GM19099 (cell line): ENCODE measurements around the gene ACVR2B.

Experiments
- POLR2A ChIP-seq: IDR thresholded peaks from 3 replicates; pipeline ENCODE4 v1.6.1; 2011; ENCODE audit warnings: low read depth; ENCODE audit not compliant: insufficient read length; ENCODE audit errors: extremely low read depth

The ACVR2B gene

DNA sequence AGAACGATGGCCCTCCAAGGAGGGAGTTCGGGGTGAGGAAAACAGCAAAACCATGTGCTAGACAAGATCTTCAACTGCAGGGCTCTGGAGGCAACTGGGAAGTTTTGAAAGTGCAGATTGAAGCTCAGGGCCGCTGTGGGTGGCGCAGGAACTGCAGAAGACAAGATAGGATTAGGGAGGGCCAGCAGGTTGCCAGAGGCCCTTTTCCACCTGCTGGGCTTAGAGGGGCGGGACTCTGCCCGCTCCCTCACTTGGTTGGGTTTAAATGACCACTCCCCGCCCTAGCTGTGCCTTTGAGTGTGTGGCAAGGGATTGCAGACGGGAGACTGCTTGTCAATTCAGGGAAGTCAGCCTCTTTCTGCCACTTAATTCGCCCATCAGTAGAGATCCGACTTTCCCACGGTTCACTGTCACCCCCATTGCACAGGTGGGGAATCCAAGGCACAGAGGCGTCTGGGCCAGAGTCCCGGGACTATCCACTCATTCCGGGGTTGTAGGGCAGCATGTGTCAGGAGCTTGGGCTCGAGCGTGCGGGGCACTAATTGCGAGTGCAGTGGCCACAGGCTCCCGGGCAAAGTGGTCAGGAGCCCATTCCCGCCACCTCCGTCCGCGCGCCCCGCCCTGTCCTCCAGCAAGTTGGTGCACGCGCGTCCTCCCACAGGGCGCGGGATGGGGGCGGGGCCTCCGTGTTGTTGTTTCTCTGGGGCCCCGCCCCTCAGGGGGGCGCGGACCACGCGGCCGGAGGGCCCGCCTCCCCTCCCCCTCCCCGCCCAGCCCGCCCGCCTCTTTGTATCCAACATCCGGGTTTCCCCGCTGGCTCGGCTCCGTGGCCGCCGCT is at the start of gene ACVR2B:
Gene ACVR2B, plus strand, starts transcription at position 816 of the 838 bp plus-strand sequence. CDS start 433 bp downstream, outside the sequence.
- TF ChIP-seq POLR2A = no peak

DNA sequence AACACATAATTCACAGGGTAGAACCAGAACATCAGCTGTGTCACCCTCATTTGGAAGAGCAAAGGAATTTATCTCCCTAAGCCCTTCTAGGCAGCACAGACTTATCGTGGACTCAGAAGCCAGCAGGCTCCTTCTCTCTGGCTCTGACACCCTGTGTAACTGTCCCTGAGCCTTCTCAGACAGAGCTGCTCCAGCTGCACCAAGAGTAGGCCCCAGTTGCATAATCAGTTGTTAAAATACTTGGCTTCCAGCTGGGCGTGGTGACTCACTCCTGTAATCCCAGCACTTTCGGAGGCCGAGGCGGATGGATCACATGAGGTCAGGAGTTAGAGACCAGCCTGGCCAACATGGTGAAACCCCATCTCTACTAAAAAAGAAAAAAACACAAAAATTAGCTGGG is 49.4 kb upstream of the ACVR2B start:
- TF ChIP-seq POLR2A = no peak

DNA sequence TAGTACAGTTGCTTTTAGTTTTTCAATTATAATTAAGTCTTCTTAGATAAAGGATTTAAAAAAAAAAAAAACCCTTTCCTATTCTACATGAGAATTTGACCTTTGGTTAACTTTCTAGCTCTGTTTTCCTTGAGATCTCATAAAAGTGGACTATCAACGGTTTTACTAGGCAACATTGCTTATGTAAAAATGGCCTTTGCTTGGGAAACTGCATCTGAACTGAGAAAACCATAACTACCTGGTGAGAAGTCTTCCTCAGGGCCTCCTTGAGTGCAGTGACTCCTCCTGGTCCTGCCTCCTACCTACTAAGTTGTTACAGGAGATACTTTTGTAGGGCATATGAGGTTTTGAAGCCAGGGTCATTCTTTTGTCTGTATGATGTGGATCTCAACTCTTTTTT is 42.1 kb upstream of the ACVR2B start:
- TF ChIP-seq POLR2A = no peak

- no peak for TF ChIP-seq POLR2A
Observed at GRCh38 chr3:38421679-38422336, 31.9 kb upstream of the ACVR2B start.

DNA sequence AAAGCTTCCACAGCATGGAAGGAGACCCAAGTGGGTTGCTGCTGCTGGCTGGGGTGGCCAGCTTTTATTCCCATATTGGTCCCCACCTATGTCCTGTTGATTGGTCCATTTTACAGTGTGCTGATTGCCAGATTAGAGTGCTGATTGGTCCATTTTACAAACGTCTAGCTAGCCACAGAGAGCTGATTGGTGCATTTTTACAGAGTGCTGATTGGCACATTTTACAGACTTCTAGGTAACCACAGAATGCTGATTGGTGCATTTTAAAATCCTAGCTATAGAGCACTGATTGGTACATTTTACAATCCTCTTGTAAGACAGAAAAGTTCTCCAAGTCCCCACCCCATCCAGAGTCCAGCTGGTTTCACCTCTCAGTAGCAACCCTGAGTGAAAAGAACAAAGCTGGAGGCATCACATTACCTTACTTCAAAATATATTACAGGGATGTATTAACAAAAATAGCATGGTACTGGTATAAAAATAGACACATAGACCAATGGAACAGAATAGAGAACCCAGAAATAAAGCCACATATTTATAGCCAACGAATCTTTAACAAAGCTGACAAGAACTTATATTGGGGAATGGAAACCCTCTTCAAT is 7.5 kb upstream of the ACVR2B start:
- no peak for TF ChIP-seq POLR2A

DNA sequence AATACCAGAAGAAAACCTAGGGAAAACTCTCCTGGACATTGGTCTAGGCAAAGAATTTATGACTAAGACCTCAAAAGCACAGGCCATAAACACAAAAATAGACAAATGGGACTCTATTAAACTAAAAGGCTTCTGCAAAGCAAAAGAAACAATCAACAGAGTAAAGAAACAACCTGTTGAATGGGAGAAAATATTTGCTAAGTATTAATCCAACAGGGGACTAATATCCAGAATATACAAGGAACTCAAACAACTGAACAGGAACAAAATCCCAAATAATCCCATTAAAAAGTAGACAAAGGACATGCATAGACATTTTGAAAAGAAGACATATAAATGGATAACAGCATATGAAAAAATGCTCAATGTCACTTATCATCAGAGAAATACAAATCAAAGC is 6.9 kb upstream of the ACVR2B start:
- TF ChIP-seq POLR2A = no peak

DNA sequence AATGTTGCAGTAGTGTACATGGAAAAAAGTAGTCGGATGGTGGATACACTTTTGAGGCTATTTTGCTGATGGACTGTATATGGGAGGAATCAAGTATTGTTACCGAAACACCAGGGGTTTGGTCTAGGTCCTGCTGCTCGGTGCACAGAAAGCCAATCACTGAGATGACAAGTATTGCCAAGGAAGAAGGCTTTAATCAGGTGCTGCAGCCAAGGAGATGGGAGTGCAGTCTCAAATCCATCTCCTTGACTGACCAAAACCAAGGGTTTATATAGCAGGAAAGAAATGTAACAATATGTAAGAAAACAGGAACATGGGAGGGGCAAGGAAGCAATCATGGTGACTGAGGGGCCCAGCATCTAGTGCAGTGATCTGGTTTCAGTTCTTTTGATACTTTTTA is 2.8 kb upstream of the ACVR2B start:
- no peak for TF ChIP-seq POLR2A

GRCh38 chr3:38453913-38454177 is 155 bp downstream of the ACVR2B start:
- TF ChIP-seq POLR2A = no peak

DNA sequence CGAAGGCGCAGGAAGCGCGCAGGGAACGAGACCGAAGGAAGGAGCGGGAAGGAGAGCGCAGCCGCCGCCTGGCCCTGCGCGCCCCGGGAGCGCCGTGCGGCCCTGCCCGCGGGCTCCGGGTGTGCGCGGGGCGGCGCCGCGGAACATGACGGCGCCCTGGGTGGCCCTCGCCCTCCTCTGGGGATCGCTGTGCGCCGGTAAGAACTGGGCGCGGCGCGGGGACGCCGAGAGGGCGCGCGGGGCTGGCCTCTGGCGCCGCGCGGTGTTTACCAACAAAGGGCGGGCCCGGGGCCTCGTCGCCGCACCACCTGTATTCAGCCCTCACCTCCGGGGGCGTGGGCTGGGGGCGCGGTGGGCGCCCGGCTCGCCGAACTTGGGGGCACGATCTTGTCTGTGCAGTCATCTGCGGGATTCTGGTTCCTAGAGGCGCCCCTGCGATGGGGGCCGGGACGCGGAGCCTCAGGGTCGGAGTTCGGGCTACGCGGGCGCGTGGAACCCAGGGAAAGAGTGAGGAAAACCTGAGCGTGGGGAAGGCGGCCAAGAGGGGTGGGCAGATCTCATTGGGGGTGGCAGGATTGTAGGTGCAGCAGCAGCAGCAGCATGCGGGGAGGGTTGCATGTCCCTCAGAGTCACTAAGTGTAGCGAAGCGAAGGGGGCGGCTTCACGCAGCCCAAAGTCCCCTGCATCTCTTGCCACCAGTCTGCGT is 641 bp downstream of the ACVR2B start:
- TF ChIP-seq POLR2A = no peak

- no peak for TF ChIP-seq POLR2A
Observed at GRCh38 chr3:38454884-38455638, 1.4 kb downstream of the ACVR2B start.

- TF ChIP-seq POLR2A = no peak
Observed at GRCh38 chr3:38455639-38456430, 2.1 kb downstream of the ACVR2B start.

GRCh38 chr3:38457111-38458003 is 3.7 kb downstream of the ACVR2B start:
- TF ChIP-seq POLR2A = no peak
